Upper lobe of left lung (tissue), 4 donors: ENCODE data around the gene TSEN54.
A peak's percentile ranks its signal among the peaks of the same experiment; 100 is the strongest.

Experiments used
- EP300 ChIP-seq, 4 donors: sonication (generic); formaldehyde crosslinking; IDR thresholded peaks; one replicate each; pipeline ENCODE4 v1.5.1; 2017; ENCODE audit warnings: antibody characterized with exemption in 4 of 4, control low read depth in 2 of 4
- POLR2A ChIP-seq, 4 donors: fragments of 450-650 bp; IDR thresholded peaks; one replicate each; pipeline ENCODE4 v1.5.1; 2016 to 2017; ENCODE audit warnings: antibody characterized with exemption in 4 of 4, mild to moderate bottlenecking in 2 of 4
- POLR2AphosphoS5 ChIP-seq, 2 donors: sonication (generic); formaldehyde crosslinking; IDR thresholded peaks; one replicate each; pipeline ENCODE4 v1.5.1; 2017; ENCODE audit warnings: antibody characterized with exemption in 2 of 2
- TF ChIP-seq, protein P1 (sequence below), 6 experiments: fragments of 450-650 bp in 4 of 6; fragments of 200-600 bp in 2 of 6; sonication (generic) in 2 of 6; IDR thresholded peaks; one replicate each; pipeline ENCODE4 v1.5.1; 2016 to 2019; ENCODE audit warnings: antibody characterized with exemption in 6 of 6

DNA sequence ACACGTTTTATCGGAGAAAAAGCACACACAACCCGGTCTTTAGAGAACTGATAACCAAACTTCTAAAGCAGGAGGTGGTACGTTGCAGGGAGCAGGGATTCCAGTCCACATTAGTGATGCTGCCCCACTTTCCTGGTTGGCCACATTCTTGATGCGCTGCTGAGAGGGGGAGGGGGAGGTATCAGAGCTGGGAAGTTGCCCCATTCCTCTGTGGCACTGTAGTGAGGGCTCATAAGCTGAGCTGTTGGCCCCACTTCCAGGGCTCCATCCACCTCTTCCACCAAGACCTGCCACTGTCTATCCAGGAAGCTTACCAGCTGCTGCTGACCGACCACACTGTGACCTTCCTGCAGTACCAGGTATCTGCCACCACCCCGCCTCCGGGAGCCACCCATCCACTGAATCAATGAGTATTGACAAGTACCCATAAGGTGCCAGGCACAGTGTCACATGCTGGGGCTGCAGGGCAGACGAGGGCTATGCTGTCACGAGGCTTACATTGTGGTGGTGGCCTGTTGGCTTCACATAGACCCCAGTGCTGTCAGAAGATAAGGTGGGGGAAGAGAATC lies 1.1 kb downstream of the TSEN54 start:
- no peak for TF ChIP-seq POLR2AphosphoS5 (IDR thresholded peaks at IDR 0.05)
- TF ChIP-seq, protein P1, sequence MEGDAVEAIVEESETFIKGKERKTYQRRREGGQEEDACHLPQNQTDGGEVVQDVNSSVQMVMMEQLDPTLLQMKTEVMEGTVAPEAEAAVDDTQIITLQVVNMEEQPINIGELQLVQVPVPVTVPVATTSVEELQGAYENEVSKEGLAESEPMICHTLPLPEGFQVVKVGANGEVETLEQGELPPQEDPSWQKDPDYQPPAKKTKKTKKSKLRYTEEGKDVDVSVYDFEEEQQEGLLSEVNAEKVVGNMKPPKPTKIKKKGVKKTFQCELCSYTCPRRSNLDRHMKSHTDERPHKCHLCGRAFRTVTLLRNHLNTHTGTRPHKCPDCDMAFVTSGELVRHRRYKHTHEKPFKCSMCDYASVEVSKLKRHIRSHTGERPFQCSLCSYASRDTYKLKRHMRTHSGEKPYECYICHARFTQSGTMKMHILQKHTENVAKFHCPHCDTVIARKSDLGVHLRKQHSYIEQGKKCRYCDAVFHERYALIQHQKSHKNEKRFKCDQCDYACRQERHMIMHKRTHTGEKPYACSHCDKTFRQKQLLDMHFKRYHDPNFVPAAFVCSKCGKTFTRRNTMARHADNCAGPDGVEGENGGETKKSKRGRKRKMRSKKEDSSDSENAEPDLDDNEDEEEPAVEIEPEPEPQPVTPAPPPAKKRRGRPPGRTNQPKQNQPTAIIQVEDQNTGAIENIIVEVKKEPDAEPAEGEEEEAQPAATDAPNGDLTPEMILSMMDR (IDR thresholded peaks at IDR 0.05), result peak in 4 of 6 experiments; percentile 19 to 44 (median 24)
- no peak for TF ChIP-seq POLR2A (IDR thresholded peaks at IDR 0.05)
- no peak for TF ChIP-seq EP300 (IDR thresholded peaks at IDR 0.05)
